Activated T-cell treated with anti-CD3 and anti-CD28 coated beads, Interleukin-2, amount 50 U/mL, for 24 hours (primary cell): ENCODE results near the gene PDE10A.

Experiments
- DNase-seq: peaks from one replicate; pipeline ENCODE4 v3.0.0-alpha.2; 2020
- H3K27ac Mint-ChIP-seq: 2 replicates; pipeline ENCODE4 v1.8.0; 2020; ENCODE audit warnings: mild to moderate bottlenecking, mixed read lengths
- H3K27me3 Mint-ChIP-seq: 2 replicates; pipeline ENCODE4 v1.8.0; 2020; ENCODE audit warnings: mixed read lengths
- H3K36me3 Mint-ChIP-seq: 2 replicates; pipeline ENCODE4 v1.8.0; 2020; ENCODE audit warnings: low read depth, mixed read lengths
- H3K4me1 Mint-ChIP-seq: 2 replicates; pipeline ENCODE4 v1.8.0; 2020; ENCODE audit warnings: low read depth, mixed read lengths
- H3K4me3 Mint-ChIP-seq: 2 replicates; pipeline ENCODE4 v1.8.0; 2020; ENCODE audit warnings: mild to moderate bottlenecking, moderate library complexity, mixed read lengths
- H3K9me3 Mint-ChIP-seq: 2 replicates; pipeline ENCODE4 v1.8.0; 2020; ENCODE audit warnings: mixed read lengths

PDE10A gene

GRCh38 chr6:165584541-165584940 is 78.5 kb downstream of the PDE10A start:
- DNase-seq, result no peak
- H3K9me3 Mint-ChIP-seq, result peaks cover 3% of the 10 kb centered on the region
- H3K27ac Mint-ChIP-seq, result no peak overlapping the region
- no peak overlapping the region for H3K4me3 Mint-ChIP-seq
- no peaks in the 10 kb centered on the region for H3K36me3 Mint-ChIP-seq
- no peaks in the 10 kb centered on the region for H3K27me3 Mint-ChIP-seq
- H3K4me1 Mint-ChIP-seq, result no peaks in the 10 kb centered on the region

GRCh38 chr6:165581678-165582077 is 81.4 kb downstream of the PDE10A start:
- no peak for DNase-seq
- no peaks in the 10 kb centered on the region for H3K4me1 Mint-ChIP-seq
- H3K27me3 Mint-ChIP-seq, result no peaks in the 10 kb centered on the region
- no peak overlapping the region for H3K27ac Mint-ChIP-seq
- H3K4me3 Mint-ChIP-seq, result no peak overlapping the region
- no peaks in the 10 kb centered on the region for H3K36me3 Mint-ChIP-seq
- peaks cover 3% of the 10 kb centered on the region for H3K9me3 Mint-ChIP-seq

- Mint-ChIP-seq H3K9me3 (no peaks in the 10 kb centered on the region), H3K4me1 (no peaks in the 10 kb centered on the region), H3K27ac (no peak overlapping the region), H3K4me3 (no peak overlapping the region), H3K27me3 (no peaks in the 10 kb centered on the region), H3K36me3 (no peaks in the 10 kb centered on the region)
- DNase-seq, result no peak
Measured at GRCh38 chr6:165580136-165580535, 82.9 kb downstream of the PDE10A start.

GRCh38 chr6:165579151-165579550 is 83.9 kb downstream of the PDE10A start:
- DNase-seq, result no peak
- Mint-ChIP-seq H3K27ac (no peak overlapping the region), H3K4me3 (no peak overlapping the region), H3K27me3 (no peaks in the 10 kb centered on the region), H3K4me1 (no peaks in the 10 kb centered on the region), H3K36me3 (no peaks in the 10 kb centered on the region), H3K9me3 (no peaks in the 10 kb centered on the region)

DNA sequence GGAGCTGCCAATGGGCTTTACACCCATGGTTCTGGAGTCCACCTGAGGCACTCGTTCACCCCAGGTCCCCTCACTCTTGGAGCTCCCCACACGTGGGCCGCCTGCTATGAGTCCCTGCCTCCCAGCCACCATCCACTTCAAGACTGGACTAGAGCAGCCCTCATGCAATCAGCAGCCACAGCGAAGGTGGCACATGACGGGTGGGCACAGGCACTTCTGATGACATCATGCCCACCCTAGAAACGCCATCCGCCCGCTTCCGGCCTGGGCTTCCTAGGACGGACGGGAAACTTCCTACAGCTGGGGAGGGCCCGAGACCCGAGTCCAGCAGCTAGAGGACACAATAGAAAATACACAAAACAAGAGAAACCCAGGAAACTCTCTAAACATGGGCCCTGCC is 85.5 kb downstream of the PDE10A start:
- Mint-ChIP-seq H3K4me3 (no peak overlapping the region), H3K27me3 (no peaks in the 10 kb centered on the region), H3K4me1 (no peaks in the 10 kb centered on the region), H3K27ac (no peak overlapping the region), H3K36me3 (no peaks in the 10 kb centered on the region), H3K9me3 (no peaks in the 10 kb centered on the region)
- no peak for DNase-seq

GRCh38 chr6:165575158-165575549 is 87.9 kb downstream of the PDE10A start:
- no peak for DNase-seq
- Mint-ChIP-seq H3K36me3 (no peaks in the 10 kb centered on the region), H3K27me3 (no peaks in the 10 kb centered on the region), H3K27ac (no peak overlapping the region), H3K9me3 (no peaks in the 10 kb centered on the region), H3K4me1 (no peaks in the 10 kb centered on the region), H3K4me3 (no peak overlapping the region)

DNA sequence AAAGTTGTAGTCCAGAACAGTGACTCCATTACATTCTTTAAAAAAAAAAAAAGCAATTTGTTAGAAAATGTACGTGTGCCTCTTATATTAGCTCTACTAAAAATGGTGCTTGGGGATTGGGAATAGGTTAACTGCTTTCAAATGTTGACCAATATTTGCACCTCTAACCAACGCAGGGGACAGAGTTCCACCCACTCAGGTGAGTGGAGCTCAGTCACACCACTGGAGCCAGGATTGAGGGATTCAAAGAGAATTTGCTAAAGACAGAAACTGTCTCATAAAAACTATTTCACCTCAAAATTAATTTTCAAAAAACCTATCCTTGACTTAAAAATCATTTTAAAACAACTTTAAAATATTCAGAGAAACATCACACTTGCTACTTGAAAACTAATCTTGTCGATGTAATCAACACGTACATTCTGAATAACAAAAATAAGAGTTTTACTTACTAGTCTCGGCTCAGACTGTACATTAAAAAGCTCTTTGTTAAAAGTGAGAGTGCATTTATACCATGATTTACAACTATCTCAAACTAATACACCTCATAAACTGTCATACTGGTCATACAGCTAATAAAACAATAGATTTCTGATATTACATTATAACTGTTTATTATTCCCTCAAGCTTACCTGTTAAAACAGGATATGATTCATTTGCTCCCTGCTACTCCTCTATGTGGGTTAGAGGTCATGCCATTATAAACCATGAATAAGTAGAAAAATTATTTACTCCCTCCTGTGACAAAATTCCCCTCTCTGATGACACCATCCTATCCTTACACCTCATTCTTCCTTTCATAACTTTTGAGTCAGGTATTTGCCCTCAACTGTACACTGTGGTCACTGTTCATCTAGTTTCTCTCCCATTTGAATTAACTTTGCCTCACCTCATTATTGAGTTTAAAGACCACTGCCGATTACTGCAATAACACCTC is 88.6 kb downstream of the PDE10A start:
- H3K36me3 Mint-ChIP-seq, result no peaks in the 10 kb centered on the region
- no peaks in the 10 kb centered on the region for H3K4me1 Mint-ChIP-seq
- no peaks in the 10 kb centered on the region for H3K27me3 Mint-ChIP-seq
- DNase-seq, result no peak
- no peak overlapping the region for H3K27ac Mint-ChIP-seq
- H3K9me3 Mint-ChIP-seq, result no peaks in the 10 kb centered on the region
- H3K4me3 Mint-ChIP-seq, result no peak overlapping the region

DNA sequence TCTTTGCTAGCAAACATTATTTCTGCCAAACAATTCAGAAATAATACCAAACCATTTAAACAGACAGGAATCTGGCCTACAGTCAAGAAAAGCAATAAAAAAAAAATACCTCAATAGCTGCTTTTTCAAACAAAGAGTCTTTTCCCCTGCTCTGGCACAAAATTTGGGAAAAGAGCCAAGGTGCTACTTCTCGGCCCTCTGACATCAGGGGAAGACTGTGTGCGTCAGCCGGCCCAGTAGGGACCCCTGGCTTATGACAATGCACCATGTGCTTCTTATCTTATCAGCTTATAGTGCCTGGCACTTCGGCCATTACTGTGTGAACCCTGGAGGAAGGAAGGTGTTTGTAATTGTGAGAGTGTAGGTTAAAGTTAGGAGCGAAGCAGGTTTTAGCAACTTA is 89.4 kb downstream of the PDE10A start:
- Mint-ChIP-seq H3K36me3 (no peaks in the 10 kb centered on the region), H3K4me3 (no peak overlapping the region), H3K9me3 (no peaks in the 10 kb centered on the region), H3K4me1 (no peaks in the 10 kb centered on the region), H3K27ac (no peak overlapping the region), H3K27me3 (no peaks in the 10 kb centered on the region)
- no peak for DNase-seq

DNA sequence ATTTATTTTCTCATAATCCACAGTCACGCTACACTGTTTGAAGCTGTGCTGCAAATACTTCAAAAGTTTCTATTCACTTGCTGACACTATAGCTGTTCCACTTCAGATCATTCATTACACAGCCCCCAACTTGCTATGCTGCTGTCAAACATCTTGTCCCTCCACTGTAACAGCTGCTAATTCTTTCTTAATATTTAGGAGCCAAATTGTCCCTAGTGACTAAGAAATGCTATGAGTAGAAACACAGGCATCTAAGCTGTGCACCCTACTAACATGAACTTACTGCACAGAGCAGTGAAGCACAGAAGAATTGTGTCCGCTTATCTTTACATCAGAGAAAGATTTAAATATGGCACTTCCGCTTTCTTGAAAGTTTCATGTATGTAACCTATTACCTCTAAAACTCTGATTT is 91.3 kb downstream of the PDE10A start:
- DNase-seq, result no peak
- H3K27ac Mint-ChIP-seq, result no peak overlapping the region
- no peak overlapping the region for H3K4me3 Mint-ChIP-seq
- no peaks in the 10 kb centered on the region for H3K36me3 Mint-ChIP-seq
- H3K27me3 Mint-ChIP-seq, result no peaks in the 10 kb centered on the region
- H3K4me1 Mint-ChIP-seq, result no peaks in the 10 kb centered on the region
- H3K9me3 Mint-ChIP-seq, result no peaks in the 10 kb centered on the region

- Mint-ChIP-seq H3K9me3 (no peaks in the 10 kb centered on the region), H3K27ac (no peak overlapping the region), H3K4me1 (no peaks in the 10 kb centered on the region), H3K4me3 (no peak overlapping the region), H3K36me3 (no peaks in the 10 kb centered on the region), H3K27me3 (no peaks in the 10 kb centered on the region)
- no peak for DNase-seq
Measured at GRCh38 chr6:165571068-165571682, 91.9 kb downstream of the PDE10A start.

DNA sequence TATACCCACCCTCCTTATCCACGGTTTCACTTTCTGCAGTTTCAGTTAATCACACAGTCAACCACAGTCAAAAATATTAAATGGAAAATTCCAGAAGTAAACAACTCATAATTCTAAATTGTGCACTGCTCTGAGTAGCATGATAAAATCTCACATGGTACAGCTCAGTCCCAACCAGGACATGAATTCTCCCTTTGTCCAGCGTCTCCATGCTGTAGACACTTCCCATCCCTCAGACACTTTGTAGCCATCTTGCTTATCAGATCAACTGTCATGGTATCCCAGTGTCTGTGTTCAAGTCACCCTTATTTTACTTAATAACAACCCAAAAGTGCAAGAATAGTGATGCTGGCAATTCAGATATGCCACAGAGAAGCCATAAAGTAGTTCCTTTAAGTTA is 94.7 kb downstream of the PDE10A start:
- Mint-ChIP-seq H3K27ac (no peak overlapping the region), H3K36me3 (no peaks in the 10 kb centered on the region), H3K9me3 (no peaks in the 10 kb centered on the region), H3K4me3 (no peak overlapping the region), H3K27me3 (no peaks in the 10 kb centered on the region), H3K4me1 (no peaks in the 10 kb centered on the region)
- DNase-seq, result no peak

DNA sequence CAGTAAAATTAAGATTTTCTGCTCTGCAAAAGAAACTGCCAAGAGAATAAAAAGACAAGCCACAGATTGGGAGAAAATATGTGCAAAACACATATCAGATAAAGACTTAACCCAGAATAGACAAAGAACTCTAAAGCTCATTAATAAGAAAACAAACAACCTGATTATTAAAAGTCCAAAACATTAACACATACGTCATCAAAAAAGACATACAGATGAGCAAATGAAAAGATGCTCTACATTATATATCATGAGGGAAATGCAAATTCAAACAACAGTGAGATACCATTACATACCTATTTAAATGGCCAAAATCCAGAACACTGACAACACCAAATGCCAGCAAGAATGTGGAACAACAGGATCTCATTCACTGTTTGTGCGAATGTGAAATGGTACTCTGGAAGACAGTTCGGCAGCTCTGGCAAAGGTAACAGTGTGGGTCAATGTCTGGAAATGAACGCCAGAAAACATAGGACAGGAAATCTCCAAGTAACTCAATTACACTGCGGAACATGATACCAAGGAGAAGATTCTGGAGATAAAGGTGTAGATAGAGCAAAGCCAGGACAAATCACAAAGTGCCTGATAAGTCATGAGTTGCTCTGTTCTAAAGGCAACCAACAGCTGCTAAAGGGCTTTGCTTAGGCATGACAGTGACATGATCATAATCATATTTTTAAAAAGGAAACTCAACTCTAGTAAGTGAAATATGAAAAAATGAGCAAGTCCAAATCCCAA is 96.8 kb downstream of the PDE10A start:
- no peaks in the 10 kb centered on the region for H3K9me3 Mint-ChIP-seq
- no peak overlapping the region for H3K4me3 Mint-ChIP-seq
- DNase-seq, result no peak
- H3K36me3 Mint-ChIP-seq, result no peaks in the 10 kb centered on the region
- H3K4me1 Mint-ChIP-seq, result no peaks in the 10 kb centered on the region
- no peak overlapping the region for H3K27ac Mint-ChIP-seq
- H3K27me3 Mint-ChIP-seq, result no peaks in the 10 kb centered on the region

DNA sequence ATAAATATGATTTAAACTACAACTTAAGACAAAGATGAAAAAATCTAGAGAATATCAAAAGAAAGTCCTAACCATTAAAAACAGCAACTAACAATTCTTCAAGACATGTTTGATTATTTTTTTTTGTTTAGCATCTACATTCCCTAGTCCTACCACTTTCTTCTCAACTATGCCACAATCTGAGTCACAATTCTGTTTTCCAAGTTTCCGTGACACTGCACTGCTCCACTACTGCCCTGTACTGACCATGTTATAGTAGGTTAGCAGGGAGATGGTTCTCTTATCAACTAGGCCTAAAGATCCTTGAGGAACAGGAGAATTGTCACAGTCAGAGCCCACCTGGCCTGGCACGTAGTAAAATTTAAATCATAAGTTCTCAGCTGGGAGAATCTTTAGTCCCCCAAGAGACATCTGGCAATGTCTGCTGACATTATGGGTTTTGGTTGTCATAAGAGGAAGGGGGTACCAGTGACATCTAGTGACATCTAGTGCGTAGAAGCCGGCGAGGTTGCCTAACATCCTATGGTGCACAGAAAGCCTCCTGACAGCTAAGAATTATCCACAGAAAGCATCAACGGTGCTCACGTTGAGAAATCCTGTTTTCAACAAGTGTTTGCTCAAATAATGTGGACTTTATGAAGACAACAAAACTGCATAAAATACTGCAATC is 100.5 kb downstream of the PDE10A start:
- Mint-ChIP-seq H3K9me3 (peaks cover 2% of the 10 kb centered on the region), H3K27ac (no peak overlapping the region), H3K4me3 (no peak overlapping the region), H3K36me3 (no peaks in the 10 kb centered on the region), H3K4me1 (no peaks in the 10 kb centered on the region), H3K27me3 (no peaks in the 10 kb centered on the region)
- DNase-seq, result no peak

DNA sequence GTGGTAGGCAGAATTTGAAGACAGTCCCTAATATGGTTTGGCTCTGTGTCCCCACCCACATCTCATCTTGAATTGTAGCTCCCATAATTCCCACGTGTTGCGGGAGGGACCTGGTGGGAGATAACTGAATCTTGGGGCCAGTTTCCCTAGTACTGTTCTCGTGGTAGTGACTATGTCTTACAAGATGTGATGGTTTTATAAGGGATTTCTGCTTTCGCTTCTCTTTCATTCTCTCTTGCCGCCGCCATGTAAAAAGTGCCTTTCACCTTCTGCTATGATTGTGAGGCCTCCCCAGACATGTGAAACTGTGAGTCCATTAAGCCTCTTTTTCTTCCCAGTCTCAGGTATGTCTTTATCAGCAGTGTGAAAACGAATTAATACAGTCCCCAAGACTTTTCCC is 103.4 kb downstream of the PDE10A start:
- H3K27ac Mint-ChIP-seq, result no peak overlapping the region
- no peak for DNase-seq
- peaks cover 4% of the 10 kb centered on the region for H3K9me3 Mint-ChIP-seq
- no peaks in the 10 kb centered on the region for H3K27me3 Mint-ChIP-seq
- H3K4me3 Mint-ChIP-seq, result no peak overlapping the region
- H3K4me1 Mint-ChIP-seq, result no peaks in the 10 kb centered on the region
- H3K36me3 Mint-ChIP-seq, result no peaks in the 10 kb centered on the region
